Mesothelial cell of epicardium (in vitro differentiated cells): Measurements from ENCODE around the gene PRKG1. TPM values are rescaled to one million over a fixed set of nuclear protein-coding genes. Genes with fewer than 3 reads are reported as not detected.

ENCODE experiments used
- DNase-seq, 2 experiments: peaks; one replicate each; pipeline ENCODE4 v3.0.0; 2021; ENCODE audit warnings: low spot score in 2 of 2; ENCODE audit not compliant: unreplicated experiment in 2 of 2
- H3K27ac Mint-ChIP-seq: 2 replicates; pipeline ENCODE4 v1.8.0; 2021; ENCODE audit warnings: mixed read lengths
- H3K27me3 Mint-ChIP-seq: 2 replicates; pipeline ENCODE4 v1.8.0; 2021; ENCODE audit warnings: low read depth, mixed read lengths
- H3K36me3 Mint-ChIP-seq: 2 replicates; pipeline ENCODE4 v1.8.0; 2021; ENCODE audit warnings: mixed read lengths
- H3K4me1 Mint-ChIP-seq: 2 replicates; pipeline ENCODE4 v1.8.0; 2021; ENCODE audit warnings: mixed read lengths
- H3K4me3 Mint-ChIP-seq: 2 replicates; pipeline ENCODE4 v1.8.0; 2021; ENCODE audit warnings: mild to moderate bottlenecking, moderate library complexity, mixed read lengths
- H3K9me3 Mint-ChIP-seq: 2 replicates; pipeline ENCODE4 v1.8.0; 2021; ENCODE audit warnings: mixed read lengths
- CTCF ChIP-seq: fragments of 200-600 bp; sonication (generic); IDR thresholded peaks from one replicate; pipeline ENCODE4 v1.5.0; 2021; ENCODE audit warnings: antibody characterized with exemption; ENCODE audit not compliant: unreplicated experiment
- total RNA-seq: library from RNA; stranded (reverse); gene quantifications from 3 replicates; pipeline ENCODE4 v1.2.1, GENCODE V29; 2021

PRKG1 gene
- total RNA-seq, 1 donor from 2014 or later: 37.0 TPM

GRCh38 chr10:52300599-52301277, 1226.5 kb downstream of the PRKG1 start:
- H3K27me3 Mint-ChIP-seq: no peaks in the 10 kb centered on the region
- H3K9me3 Mint-ChIP-seq: peaks cover 4% of the 10 kb centered on the region
- H3K27ac Mint-ChIP-seq: no peak overlapping the region
- peaks cover 2% of the 10 kb centered on the region for H3K4me1 Mint-ChIP-seq
- DNase-seq: no peak
- no peak overlapping the region for H3K4me3 Mint-ChIP-seq
- TF ChIP-seq CTCF: no peak
- peaks cover 2% of the 10 kb centered on the region for H3K36me3 Mint-ChIP-seq

GRCh38 chr10:52308251-52309031, 1234.2 kb downstream of the PRKG1 start:
- TF ChIP-seq CTCF: peak; percentile 84
- H3K4me3 Mint-ChIP-seq: peak overlapping the region; percentile 82
- H3K4me1 Mint-ChIP-seq: peaks cover 10% of the 10 kb centered on the region
- peak overlapping the region; percentile 75 for H3K27ac Mint-ChIP-seq
- peaks cover 41% of the 10 kb centered on the region for H3K27me3 Mint-ChIP-seq
- peak; percentile 42 to 73 for DNase-seq
- H3K36me3 Mint-ChIP-seq: no peaks in the 10 kb centered on the region
- H3K9me3 Mint-ChIP-seq: no peaks in the 10 kb centered on the region

- peaks cover 26% of the 10 kb centered on the region for H3K4me1 Mint-ChIP-seq
- no peak for TF ChIP-seq CTCF
- no peak overlapping the region for H3K27ac Mint-ChIP-seq
- peak overlapping the region; percentile 80 for H3K4me3 Mint-ChIP-seq
- H3K36me3 Mint-ChIP-seq: no peaks in the 10 kb centered on the region
- H3K27me3 Mint-ChIP-seq: peaks cover 81% of the 10 kb centered on the region
- DNase-seq: no peak
- H3K9me3 Mint-ChIP-seq: no peaks in the 10 kb centered on the region
These were observed 1238.6 kb downstream of the PRKG1 start for GRCh38 chr10:52312942-52313255.

GRCh38 chr10:52313256-52313932, 1239.1 kb downstream of the PRKG1 start:
- DNase-seq: no peak
- peaks cover 83% of the 10 kb centered on the region for H3K27me3 Mint-ChIP-seq
- no peaks in the 10 kb centered on the region for H3K9me3 Mint-ChIP-seq
- H3K4me3 Mint-ChIP-seq: peak overlapping the region; percentile 80
- no peak overlapping the region for H3K27ac Mint-ChIP-seq
- H3K36me3 Mint-ChIP-seq: no peaks in the 10 kb centered on the region
- peaks cover 31% of the 10 kb centered on the region for H3K4me1 Mint-ChIP-seq
- TF ChIP-seq CTCF: no peak

GRCh38 chr10:52313933-52314821, 1239.9 kb downstream of the PRKG1 start, which contains the start of gene DKK1:
TSS of gene DKK1 (plus strand) at chr10:52314281. CDS start at chr10:52314435, 154 bp downstream.
- peaks cover 77% of the 10 kb centered on the region for H3K27me3 Mint-ChIP-seq
- peak within 1 kb of the TSS; percentile 80 for H3K4me3 Mint-ChIP-seq
- peaks cover 31% of the 10 kb centered on the region for H3K4me1 Mint-ChIP-seq
- no peaks in the 10 kb centered on the region for H3K9me3 Mint-ChIP-seq
- H3K36me3 Mint-ChIP-seq: no peaks in the 10 kb centered on the region
- no peak within 1 kb of the TSS for H3K27ac Mint-ChIP-seq
- peak; percentile 24 to 72 for DNase-seq
- peak; percentile 78 for TF ChIP-seq CTCF
